IPS-15b (cell line): ENCODE data around the gene CD248.
A peak's percentile ranks its signal among the peaks of the same experiment; 100 is the strongest.
"Not testable (repeated sequence)": the region's sequence is repeated elsewhere in the genome, so short reads cannot be mapped to it uniquely, and the experiment has no call there.

Source experiments
- H3K27me3 ChIP-seq: one replicate; pipeline ENCODE4 v1.6.1; 2013; ENCODE audit warnings: low read length; ENCODE audit not compliant: control insufficient read depth, insufficient read depth
- H3K36me3 ChIP-seq: one replicate; pipeline ENCODE4 v1.6.1; 2013; ENCODE audit warnings: low read length; ENCODE audit not compliant: control insufficient read depth, insufficient read depth
- H3K4me1 ChIP-seq: one replicate; pipeline ENCODE4 v1.6.1; 2013; ENCODE audit warnings: mild to moderate bottlenecking, low read length; ENCODE audit not compliant: control insufficient read depth, insufficient read depth
- H3K4me3 ChIP-seq: one replicate; pipeline ENCODE4 v1.5.1; 2013; ENCODE audit warnings: low read depth, low read length
- H3K9ac ChIP-seq: one replicate; pipeline ENCODE4 v1.6.1; 2013; ENCODE audit warnings: low read depth, mild to moderate bottlenecking, low read length
- H3K9me3 ChIP-seq: one replicate; pipeline ENCODE4 v1.6.1; 2013; ENCODE audit warnings: mild to moderate bottlenecking, low read length; ENCODE audit not compliant: control insufficient read depth, insufficient read depth

Gene CD248

GRCh38 chr11:66316849-66317251 lies at the start of gene CD248:
TSS of gene CD248 (minus strand) at chr11:66317044. CDS start at chr11:66317027, 17 bp downstream.
- H3K9me3 ChIP-seq = no peaks in the 10 kb centered on the region
- H3K36me3 ChIP-seq = no peaks in the 10 kb centered on the region
- no peak within 1 kb of the TSS for H3K9ac ChIP-seq
- H3K4me3 ChIP-seq = peak within 1 kb of the TSS; percentile 13
- H3K4me1 ChIP-seq = peaks cover 13% of the 10 kb centered on the region
- peaks cover 2% of the 10 kb centered on the region for H3K27me3 ChIP-seq

GRCh38 chr11:66365711-66366619 lies 49.1 kb upstream of the CD248 start:
- H3K4me1 ChIP-seq = peaks cover 6% of the 10 kb centered on the region
- H3K9ac ChIP-seq = no peak overlapping the region
- no peak overlapping the region for H3K4me3 ChIP-seq
- no peaks in the 10 kb centered on the region for H3K9me3 ChIP-seq
- H3K36me3 ChIP-seq = peaks cover 54% of the 10 kb centered on the region
- no peaks in the 10 kb centered on the region for H3K27me3 ChIP-seq

GRCh38 chr11:66365166-66365565 lies 48.3 kb upstream of the CD248 start:
- Histone ChIP-seq H3K9me3 (no peaks in the 10 kb centered on the region), H3K4me3 (no peak overlapping the region), H3K9ac (no peak overlapping the region), H3K4me1 (peaks cover 6% of the 10 kb centered on the region), H3K36me3 (peaks cover 54% of the 10 kb centered on the region), H3K27me3 (no peaks in the 10 kb centered on the region)

- H3K9ac ChIP-seq = no peak overlapping the region
- no peaks in the 10 kb centered on the region for H3K27me3 ChIP-seq
- H3K9me3 ChIP-seq = no peaks in the 10 kb centered on the region
- no peaks in the 10 kb centered on the region for H3K4me1 ChIP-seq
- no peak overlapping the region for H3K4me3 ChIP-seq
- H3K36me3 ChIP-seq = peaks cover 49% of the 10 kb centered on the region
Measured at GRCh38 chr11:66363805-66364535, 47.1 kb upstream of the CD248 start.

- Histone ChIP-seq H3K27me3 (no peaks in the 10 kb centered on the region), H3K9ac (no peak overlapping the region), H3K4me3 (no peak overlapping the region), H3K4me1 (no peaks in the 10 kb centered on the region), H3K9me3 (no peaks in the 10 kb centered on the region), H3K36me3 (peaks cover 42% of the 10 kb centered on the region)
Measured at GRCh38 chr11:66363187-66363601, 46.4 kb upstream of the CD248 start.

GRCh38 chr11:66362481-66363147 lies 45.8 kb upstream of the CD248 start:
- Histone ChIP-seq H3K4me1 (no peaks in the 10 kb centered on the region), H3K36me3 (peaks cover 36% of the 10 kb centered on the region), H3K9me3 (no peaks in the 10 kb centered on the region), H3K9ac (no peak overlapping the region), H3K4me3 (no peak overlapping the region), H3K27me3 (no peaks in the 10 kb centered on the region)

GRCh38 chr11:66361502-66361941 lies 44.7 kb upstream of the CD248 start:
- Histone ChIP-seq H3K36me3 (peaks cover 25% of the 10 kb centered on the region), H3K9ac (no peak overlapping the region), H3K27me3 (no peaks in the 10 kb centered on the region), H3K4me1 (no peaks in the 10 kb centered on the region), H3K4me3 (no peak overlapping the region), H3K9me3 (no peaks in the 10 kb centered on the region)

GRCh38 chr11:66360406-66361073 lies 43.7 kb upstream of the CD248 start:
- H3K9ac ChIP-seq = no peak overlapping the region
- H3K27me3 ChIP-seq = no peaks in the 10 kb centered on the region
- no peaks in the 10 kb centered on the region for H3K4me1 ChIP-seq
- peaks cover 16% of the 10 kb centered on the region for H3K36me3 ChIP-seq
- no peak overlapping the region for H3K4me3 ChIP-seq
- no peaks in the 10 kb centered on the region for H3K9me3 ChIP-seq

GRCh38 chr11:66359662-66360087 lies 42.8 kb upstream of the CD248 start:
- Histone ChIP-seq H3K9me3 (no peaks in the 10 kb centered on the region), H3K36me3 (peaks cover 13% of the 10 kb centered on the region), H3K27me3 (no peaks in the 10 kb centered on the region), H3K4me1 (no peaks in the 10 kb centered on the region), H3K4me3 (no peak overlapping the region), H3K9ac (no peak overlapping the region)

GRCh38 chr11:66350560-66351235 lies 33.9 kb upstream of the CD248 start:
- not testable (repeated sequence) for H3K36me3 ChIP-seq, H3K9me3 ChIP-seq, H3K4me3 ChIP-seq, H3K9ac ChIP-seq, H3K27me3 ChIP-seq, H3K4me1 ChIP-seq

GRCh38 chr11:66349084-66349386 lies 32.2 kb upstream of the CD248 start:
- no peaks in the 10 kb centered on the region for H3K9me3 ChIP-seq
- H3K36me3 ChIP-seq = no peaks in the 10 kb centered on the region
- H3K4me3 ChIP-seq = no peak overlapping the region
- H3K27me3 ChIP-seq = peaks cover 8% of the 10 kb centered on the region
- H3K4me1 ChIP-seq = no peaks in the 10 kb centered on the region
- H3K9ac ChIP-seq = no peak overlapping the region
